ENCODE measurements around the gene JARID2.

Gene JARID2

GRCh38 chr6:15368186-15368585 is 122.3 kb downstream of the JARID2 start:
- Histone ChIP-seq H2BK5ac (ENCODE audit: low read length) (no peak overlapping the region), H3K4me1 (ENCODE audit: control insufficient read depth in 2 of 2, insufficient read depth in 1 of 2, low read depth in 1 of 2, low read length in 2 of 2) (peaks cover 22 to 41% of the 10 kb centered on the region in 2 donors), H4K8ac (ENCODE audit: low read depth, low read length) (no peak overlapping the region), H4K91ac (ENCODE audit: low read depth, low read length, poor library complexity) (no peak overlapping the region), H3K4me3 (ENCODE audit: low read length in 2 of 2) (no peak overlapping the region), H3K27me3 (ENCODE audit: control insufficient read depth in 3 of 3, insufficient read depth in 3 of 3, low read depth in 1 of 3, low read length in 3 of 3) (no peaks in the 10 kb centered on the region), H2BK15ac (ENCODE audit: low read length) (no peak overlapping the region), H3K79me1 (ENCODE audit: low read depth, low read length) (no peaks in the 10 kb centered on the region), H2BK120ac (ENCODE audit: low read depth, low read length) (no peak overlapping the region), H3K27ac (replicated peaks; ENCODE audit: low read length) (no peak overlapping the region), H3K36me3 (replicated peaks in 1 of 2; ENCODE audit: control insufficient read depth in 2 of 2, insufficient read depth in 2 of 2, low read length in 2 of 2) (peaks cover 0 to 6% of the 10 kb centered on the region in 2 donors), H3K18ac (ENCODE audit: low read length) (no peak overlapping the region), H2AFZ (ENCODE audit: low read length) (no peak overlapping the region), H3K14ac (ENCODE audit: low read length) (no peak overlapping the region), H3K4ac (ENCODE audit: low read length) (no peak overlapping the region), H2BK12ac (ENCODE audit: low read length) (no peak overlapping the region), H3K9me3 (replicated peaks in 1 of 2; ENCODE audit: control insufficient read depth in 2 of 2, insufficient read depth in 1 of 2, low read depth in 1 of 2, low read length in 2 of 2) (peaks cover 0 to 5% of the 10 kb centered on the region in 2 donors), H3K23ac (ENCODE audit: low read depth, low read length, poor library complexity) (no peak overlapping the region), H3K9ac (ENCODE audit: low read depth, low read length, poor library complexity) (no peak overlapping the region), H2AK5ac (ENCODE audit: low read depth, low read length) (no peak overlapping the region), H3K4me2 (ENCODE audit: insufficient read depth, low read length, poor library complexity, severe bottlenecking) (no peak overlapping the region)
- DNase-seq (ENCODE audit: low spot score) = no peak

- H3K4ac ChIP-seq (ENCODE audit: low read length) = no peak overlapping the region
- H3K27me3 ChIP-seq (ENCODE audit: control insufficient read depth in 3 of 3, insufficient read depth in 3 of 3, low read depth in 1 of 3, low read length in 3 of 3) = no peaks in the 10 kb centered on the region
- H4K8ac ChIP-seq (ENCODE audit: low read depth, low read length) = no peak overlapping the region
- no peak overlapping the region for H2BK15ac ChIP-seq (ENCODE audit: low read length)
- H3K4me2 ChIP-seq (ENCODE audit: insufficient read depth, low read length, poor library complexity, severe bottlenecking) = no peak overlapping the region
- H2AK5ac ChIP-seq (ENCODE audit: low read depth, low read length) = no peak overlapping the region
- no peak overlapping the region for H3K9ac ChIP-seq (ENCODE audit: low read depth, low read length, poor library complexity)
- H3K23ac ChIP-seq (ENCODE audit: low read depth, low read length, poor library complexity) = no peak overlapping the region
- no peak overlapping the region for H3K4me3 ChIP-seq (ENCODE audit: low read length in 2 of 2)
- no peak for DNase-seq (ENCODE audit: low spot score)
- H3K27ac ChIP-seq (replicated peaks; ENCODE audit: low read length) = no peak overlapping the region
- WGBS, 2 donors (ENCODE audit: extremely low coverage in 2 of 2, insufficient read length in 2 of 2, insufficient replicate concordance in 1 of 2) = no CpG with 5 or more reads among the region's 5 CpGs
- H3K18ac ChIP-seq (ENCODE audit: low read length) = no peak overlapping the region
- H3K36me3 ChIP-seq (replicated peaks in 1 of 2; ENCODE audit: control insufficient read depth in 2 of 2, insufficient read depth in 2 of 2, low read length in 2 of 2) = peaks cover 0 to 6% of the 10 kb centered on the region in 2 donors
- H3K9me3 ChIP-seq (replicated peaks in 1 of 2; ENCODE audit: control insufficient read depth in 2 of 2, insufficient read depth in 1 of 2, low read depth in 1 of 2, low read length in 2 of 2) = peaks cover 0 to 5% of the 10 kb centered on the region in 2 donors
- no peak overlapping the region for H2BK120ac ChIP-seq (ENCODE audit: low read depth, low read length)
- no peak overlapping the region for H3K14ac ChIP-seq (ENCODE audit: low read length)
- H3K79me1 ChIP-seq (ENCODE audit: low read depth, low read length) = no peaks in the 10 kb centered on the region
- no peak overlapping the region for H2BK5ac ChIP-seq (ENCODE audit: low read length)
- peaks cover 22 to 40% of the 10 kb centered on the region in 2 donors for H3K4me1 ChIP-seq (ENCODE audit: control insufficient read depth in 2 of 2, insufficient read depth in 1 of 2, low read depth in 1 of 2, low read length in 2 of 2)
- H2AFZ ChIP-seq (ENCODE audit: low read length) = no peak overlapping the region
- no peak overlapping the region for H2BK12ac ChIP-seq (ENCODE audit: low read length)
- H4K91ac ChIP-seq (ENCODE audit: low read depth, low read length, poor library complexity) = no peak overlapping the region
Measured at GRCh38 chr6:15368873-15369272, 123.0 kb downstream of the JARID2 start.

DNA sequence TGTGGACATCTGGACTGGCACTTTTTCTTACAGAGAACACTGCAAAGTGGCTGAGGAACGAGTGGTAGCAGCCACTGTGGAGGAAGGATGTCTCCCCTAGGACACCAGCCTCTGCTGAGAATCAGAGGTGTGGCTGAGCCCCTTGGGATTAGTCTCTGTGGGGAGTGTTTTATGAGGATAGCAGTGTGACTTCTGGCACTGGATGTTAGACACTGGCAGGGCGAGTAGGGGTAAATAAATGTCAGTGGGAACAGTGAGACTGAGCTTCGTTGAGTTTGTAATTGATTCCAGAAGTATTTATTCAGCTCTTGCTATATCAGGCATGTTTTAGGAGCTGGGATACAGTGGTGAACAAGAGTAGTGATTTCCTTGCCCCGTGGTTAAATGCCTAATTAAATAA is 124.0 kb downstream of the JARID2 start:
- peaks cover 17 to 33% of the 10 kb centered on the region in 2 donors for H3K4me1 ChIP-seq (ENCODE audit: control insufficient read depth in 2 of 2, insufficient read depth in 1 of 2, low read depth in 1 of 2, low read length in 2 of 2)

GRCh38 chr6:15370733-15371671 is 125.1 kb downstream of the JARID2 start:
- Histone ChIP-seq H2AK5ac (ENCODE audit: low read depth, low read length) (no peak overlapping the region), H4K8ac (ENCODE audit: low read depth, low read length) (no peak overlapping the region), H3K4me1 (ENCODE audit: control insufficient read depth in 2 of 2, insufficient read depth in 1 of 2, low read depth in 1 of 2, low read length in 2 of 2) (peaks cover 12 to 22% of the 10 kb centered on the region in 2 donors), H3K14ac (ENCODE audit: low read length) (no peak overlapping the region), H3K36me3 (replicated peaks in 1 of 2; ENCODE audit: control insufficient read depth in 2 of 2, insufficient read depth in 2 of 2, low read length in 2 of 2) (peaks cover 0 to 27% of the 10 kb centered on the region in 2 donors), H2BK120ac (ENCODE audit: low read depth, low read length) (no peak overlapping the region), H4K91ac (ENCODE audit: low read depth, low read length, poor library complexity) (no peak overlapping the region), H3K79me1 (ENCODE audit: low read depth, low read length) (no peaks in the 10 kb centered on the region), H3K4me2 (ENCODE audit: insufficient read depth, low read length, poor library complexity, severe bottlenecking) (no peak overlapping the region), H3K9me3 (replicated peaks in 1 of 2; ENCODE audit: control insufficient read depth in 2 of 2, insufficient read depth in 1 of 2, low read depth in 1 of 2, low read length in 2 of 2) (peaks cover 0 to 5% of the 10 kb centered on the region in 2 donors), H3K27me3 (ENCODE audit: control insufficient read depth in 3 of 3, insufficient read depth in 3 of 3, low read depth in 1 of 3, low read length in 3 of 3) (no peaks in the 10 kb centered on the region), H2BK12ac (ENCODE audit: low read length) (no peak overlapping the region), H3K18ac (ENCODE audit: low read length) (no peak overlapping the region), H3K23ac (ENCODE audit: low read depth, low read length, poor library complexity) (no peak overlapping the region), H3K4ac (ENCODE audit: low read length) (no peak overlapping the region), H3K4me3 (ENCODE audit: low read length in 2 of 2) (no peak overlapping the region), H3K27ac (replicated peaks; ENCODE audit: low read length) (no peak overlapping the region), H2BK15ac (ENCODE audit: low read length) (no peak overlapping the region), H2AFZ (ENCODE audit: low read length) (no peak overlapping the region), H3K9ac (ENCODE audit: low read depth, low read length, poor library complexity) (no peak overlapping the region), H2BK5ac (ENCODE audit: low read length) (no peak overlapping the region)
- no CpG with 5 or more reads among the region's 4 CpGs for whole genome bisulfite sequencing, 2 donors (ENCODE audit: extremely low coverage in 2 of 2, insufficient read length in 2 of 2, insufficient replicate concordance in 1 of 2)
- DNase-seq (ENCODE audit: low spot score) = no peak

More for the DNA sequence above, 124.0 kb downstream of the JARID2 start:
- Histone ChIP-seq H3K4me3 (ENCODE audit: low read length in 2 of 2) (no peak overlapping the region), H2AFZ (ENCODE audit: low read length) (no peak overlapping the region), H2BK12ac (ENCODE audit: low read length) (no peak overlapping the region), H3K4me2 (ENCODE audit: insufficient read depth, low read length, poor library complexity, severe bottlenecking) (no peak overlapping the region), H2BK15ac (ENCODE audit: low read length) (no peak overlapping the region), H3K4ac (ENCODE audit: low read length) (no peak overlapping the region), H2BK5ac (ENCODE audit: low read length) (no peak overlapping the region), H3K9ac (ENCODE audit: low read depth, low read length, poor library complexity) (no peak overlapping the region), H2AK5ac (ENCODE audit: low read depth, low read length) (no peak overlapping the region), H3K27me3 (ENCODE audit: control insufficient read depth in 3 of 3, insufficient read depth in 3 of 3, low read depth in 1 of 3, low read length in 3 of 3) (no peaks in the 10 kb centered on the region), H4K91ac (ENCODE audit: low read depth, low read length, poor library complexity) (no peak overlapping the region), H3K9me3 (replicated peaks in 1 of 2; ENCODE audit: control insufficient read depth in 2 of 2, insufficient read depth in 1 of 2, low read depth in 1 of 2, low read length in 2 of 2) (peaks cover 0 to 5% of the 10 kb centered on the region in 2 donors), H3K18ac (ENCODE audit: low read length) (no peak overlapping the region), H3K14ac (ENCODE audit: low read length) (no peak overlapping the region), H3K27ac (replicated peaks; ENCODE audit: low read length) (no peak overlapping the region), H4K8ac (ENCODE audit: low read depth, low read length) (no peak overlapping the region), H3K36me3 (replicated peaks in 1 of 2; ENCODE audit: control insufficient read depth in 2 of 2, insufficient read depth in 2 of 2, low read length in 2 of 2) (peaks cover 0 to 15% of the 10 kb centered on the region in 2 donors), H3K79me1 (ENCODE audit: low read depth, low read length) (no peaks in the 10 kb centered on the region), H2BK120ac (ENCODE audit: low read depth, low read length) (no peak overlapping the region), H3K23ac (ENCODE audit: low read depth, low read length, poor library complexity) (no peak overlapping the region)
- no peak for DNase-seq (ENCODE audit: low spot score)
- WGBS, 2 donors (ENCODE audit: extremely low coverage in 2 of 2, insufficient read length in 2 of 2, insufficient replicate concordance in 1 of 2) = no CpG with 5 or more reads among the region's 4 CpGs

All from neuronal stem cell (in vitro differentiated cells).